Measurements from ENCODE around the gene TGFBR3.

The TGFBR3 gene

GRCh38 chr1:91777630-91778300 lies 108.2 kb downstream of the TGFBR3 start:
- no peak for DNase-seq (ENCODE audit: low spot score)

- no peak for DNase-seq (ENCODE audit: low spot score)
Measured at GRCh38 chr1:91777196-91777595, 108.8 kb downstream of the TGFBR3 start.

- no peak for DNase-seq (ENCODE audit: low spot score)
Measured at GRCh38 chr1:91776068-91776794, 109.7 kb downstream of the TGFBR3 start.

- DNase-seq (ENCODE audit: low spot score): no peak
Measured at GRCh38 chr1:91775227-91775626, 110.7 kb downstream of the TGFBR3 start.

GRCh38 chr1:91774520-91775203 lies 111.3 kb downstream of the TGFBR3 start:
- DNase-seq (ENCODE audit: low spot score): no peak

- no peak for DNase-seq (ENCODE audit: low spot score)
Measured at GRCh38 chr1:91771717-91772116, 114.2 kb downstream of the TGFBR3 start.

- DNase-seq (ENCODE audit: low spot score): no peak
Measured at GRCh38 chr1:91770667-91771268, 115.2 kb downstream of the TGFBR3 start.

GRCh38 chr1:91769742-91770141 lies 116.2 kb downstream of the TGFBR3 start:
- no peak for DNase-seq (ENCODE audit: low spot score)

- DNase-seq (ENCODE audit: low spot score): no peak
Measured at GRCh38 chr1:91768786-91769725, 116.9 kb downstream of the TGFBR3 start.

GRCh38 chr1:91768120-91768519 lies 117.8 kb downstream of the TGFBR3 start:
- DNase-seq (ENCODE audit: low spot score): no peak

GRCh38 chr1:91766883-91767282 lies 119.1 kb downstream of the TGFBR3 start:
- DNase-seq (ENCODE audit: low spot score): no peak

GRCh38 chr1:91765880-91766443 lies 120.0 kb downstream of the TGFBR3 start:
- no peak for DNase-seq (ENCODE audit: low spot score)

GRCh38 chr1:91765293-91765692 lies 120.7 kb downstream of the TGFBR3 start:
- DNase-seq (ENCODE audit: low spot score): no peak

GRCh38 chr1:91764471-91765115 lies 121.4 kb downstream of the TGFBR3 start:
- DNase-seq (ENCODE audit: low spot score): no peak

- DNase-seq (ENCODE audit: low spot score): no peak
Measured at GRCh38 chr1:91763252-91763651, 122.7 kb downstream of the TGFBR3 start.

- DNase-seq (ENCODE audit: low spot score): no peak
Measured at GRCh38 chr1:91761295-91761721, 124.6 kb downstream of the TGFBR3 start.

- no peak for DNase-seq (ENCODE audit: low spot score)
Measured at GRCh38 chr1:91760512-91760911, 125.4 kb downstream of the TGFBR3 start.

- DNase-seq (ENCODE audit: low spot score): no peak
Measured at GRCh38 chr1:91759076-91759475, 126.9 kb downstream of the TGFBR3 start.

- no peak for DNase-seq (ENCODE audit: low spot score)
Measured at GRCh38 chr1:91757763-91758460, 128.0 kb downstream of the TGFBR3 start.

- DNase-seq (ENCODE audit: low spot score): no peak
Measured at GRCh38 chr1:91755702-91756287, 130.2 kb downstream of the TGFBR3 start.

Measured in NAMALWA (cell line).